Astrocyte (in vitro differentiated cells and primary cell): Measurements from ENCODE around the gene ERICH6. TPM values are rescaled to one million over a fixed set of nuclear protein-coding genes. Genes with fewer than 3 reads are reported as not detected.

Source experiments
- DNase-seq: peaks from one replicate; pipeline ENCODE4 v3.0.0-alpha.2; 2010; ENCODE audit warnings: low read depth
- FAIRE-seq: peaks from 2 replicates; lab custom pipeline; 2011; peaks lifted over from hg19 to GRCh38; lab: Jason Lieb, UNC
- H2AFZ ChIP-seq: 2 replicates; pipeline ENCODE4 v1.6.0; 2012; ENCODE audit warnings: low read depth, low read length, inconsistent platforms
- H3K27ac ChIP-seq: 2 replicates; pipeline ENCODE4 v1.5.1; 2011; ENCODE audit warnings: low read depth, low read length, inconsistent platforms
- H3K27me3 ChIP-seq: 2 replicates; pipeline ENCODE4 v1.6.0; 2011; ENCODE audit warnings: low read length, inconsistent platforms; ENCODE audit not compliant: insufficient read depth
- H3K36me3 ChIP-seq: 2 replicates; pipeline ENCODE4 v1.5.1; 2011; ENCODE audit warnings: low read length, inconsistent platforms; ENCODE audit not compliant: insufficient read depth
- H3K4me1 ChIP-seq: 2 replicates; pipeline ENCODE4 v1.5.1; 2011; ENCODE audit warnings: low read length, inconsistent platforms; ENCODE audit not compliant: insufficient read depth
- H3K4me2 ChIP-seq: 2 replicates; pipeline ENCODE4 v1.6.0; 2012; ENCODE audit warnings: low read length, inconsistent platforms
- H3K4me3 ChIP-seq: 2 replicates; pipeline ENCODE4 v1.5.1; 2011; ENCODE audit warnings: low read depth, mild to moderate bottlenecking, low read length, inconsistent platforms; ENCODE audit not compliant: insufficient read depth
- H3K79me2 ChIP-seq: 2 replicates; pipeline ENCODE4 v1.6.0; 2012; ENCODE audit warnings: mild to moderate bottlenecking, low read length, inconsistent platforms; ENCODE audit not compliant: insufficient read depth
- H3K9ac ChIP-seq: 2 replicates; pipeline ENCODE4 v1.6.0; 2012; ENCODE audit warnings: mild to moderate bottlenecking, low read length, inconsistent platforms
- H3K9me3 ChIP-seq: 2 replicates; pipeline ENCODE4 v1.5.1; 2012; ENCODE audit warnings: low read depth, mild to moderate bottlenecking, low read length, inconsistent platforms; ENCODE audit not compliant: insufficient read depth
- H4K20me1 ChIP-seq: 2 replicates; pipeline ENCODE4 v1.6.0; 2012; ENCODE audit warnings: low read length, inconsistent platforms; ENCODE audit not compliant: insufficient read depth
- H3K27ac Mint-ChIP-seq: one replicate; pipeline ENCODE4 v1.8.0; 2021; ENCODE audit warnings: mild to moderate bottlenecking, mixed read lengths; ENCODE audit not compliant: unreplicated experiment
- H3K27me3 Mint-ChIP-seq: one replicate; pipeline ENCODE4 v1.8.0; 2021; ENCODE audit warnings: low read depth, mixed read lengths; ENCODE audit not compliant: unreplicated experiment
- H3K36me3 Mint-ChIP-seq: one replicate; pipeline ENCODE4 v1.8.0; 2021; ENCODE audit warnings: low read depth, mixed read lengths; ENCODE audit not compliant: unreplicated experiment
- H3K4me1 Mint-ChIP-seq: one replicate; pipeline ENCODE4 v1.8.0; 2021; ENCODE audit warnings: low read depth, mixed read lengths; ENCODE audit not compliant: unreplicated experiment
- H3K4me3 Mint-ChIP-seq: one replicate; pipeline ENCODE4 v1.8.0; 2021; ENCODE audit warnings: mild to moderate bottlenecking, moderate library complexity, mixed read lengths; ENCODE audit not compliant: unreplicated experiment
- H3K9me3 Mint-ChIP-seq: one replicate; pipeline ENCODE4 v1.8.0; 2021; ENCODE audit warnings: mild to moderate bottlenecking, mixed read lengths; ENCODE audit not compliant: unreplicated experiment
- EZH2 ChIP-seq: IDR thresholded peaks from 2 replicates; pipeline ENCODE4 v1.6.1; 2012; ENCODE audit warnings: mild to moderate bottlenecking, low read length, inconsistent platforms; ENCODE audit not compliant: insufficient read depth
- total RNA-seq: library from RNA; stranded (reverse); gene quantifications from 2 replicates; pipeline ENCODE4 v1.2.1, GENCODE V29; 2021
- TF ChIP-seq, protein P1 (sequence below): IDR thresholded peaks from 2 replicates; pipeline ENCODE4 v1.5.1; 2011; ENCODE audit warnings: low read depth, mild to moderate bottlenecking, inconsistent platforms, low read length, moderate library complexity; ENCODE audit not compliant: insufficient read depth

Gene ERICH6
- total RNA-seq, 1 donor from 2014 or later: 0.09 TPM

- Mint-ChIP-seq H3K4me1 (peaks cover 49% of the 10 kb centered on the region), H3K27me3 (no peaks in the 10 kb centered on the region), H3K27ac (no peak overlapping the region), H3K36me3 (peaks cover 17% of the 10 kb centered on the region), H3K4me3 (no peak overlapping the region), H3K9me3 (peaks cover 5% of the 10 kb centered on the region)
- FAIRE-seq (no peak), DNase-seq (peak; percentile 41)
- H3K9ac ChIP-seq: no peak overlapping the region
- TF ChIP-seq EZH2: no peak
- TF ChIP-seq, protein P1, sequence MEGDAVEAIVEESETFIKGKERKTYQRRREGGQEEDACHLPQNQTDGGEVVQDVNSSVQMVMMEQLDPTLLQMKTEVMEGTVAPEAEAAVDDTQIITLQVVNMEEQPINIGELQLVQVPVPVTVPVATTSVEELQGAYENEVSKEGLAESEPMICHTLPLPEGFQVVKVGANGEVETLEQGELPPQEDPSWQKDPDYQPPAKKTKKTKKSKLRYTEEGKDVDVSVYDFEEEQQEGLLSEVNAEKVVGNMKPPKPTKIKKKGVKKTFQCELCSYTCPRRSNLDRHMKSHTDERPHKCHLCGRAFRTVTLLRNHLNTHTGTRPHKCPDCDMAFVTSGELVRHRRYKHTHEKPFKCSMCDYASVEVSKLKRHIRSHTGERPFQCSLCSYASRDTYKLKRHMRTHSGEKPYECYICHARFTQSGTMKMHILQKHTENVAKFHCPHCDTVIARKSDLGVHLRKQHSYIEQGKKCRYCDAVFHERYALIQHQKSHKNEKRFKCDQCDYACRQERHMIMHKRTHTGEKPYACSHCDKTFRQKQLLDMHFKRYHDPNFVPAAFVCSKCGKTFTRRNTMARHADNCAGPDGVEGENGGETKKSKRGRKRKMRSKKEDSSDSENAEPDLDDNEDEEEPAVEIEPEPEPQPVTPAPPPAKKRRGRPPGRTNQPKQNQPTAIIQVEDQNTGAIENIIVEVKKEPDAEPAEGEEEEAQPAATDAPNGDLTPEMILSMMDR: no peak
- H2AFZ ChIP-seq: no peak overlapping the region
- no peaks in the 10 kb centered on the region for H4K20me1 ChIP-seq
- H3K79me2 ChIP-seq: no peaks in the 10 kb centered on the region
- no peaks in the 10 kb centered on the region for H3K9me3 ChIP-seq
- peaks cover 6% of the 10 kb centered on the region for H3K4me1 ChIP-seq
- no peaks in the 10 kb centered on the region for H3K36me3 ChIP-seq
- H3K4me3 ChIP-seq: no peak overlapping the region
- no peak overlapping the region for H3K27ac ChIP-seq
- no peak overlapping the region for H3K4me2 ChIP-seq
- H3K27me3 ChIP-seq: no peaks in the 10 kb centered on the region
Measured at GRCh38 chr3:150733936-150734794, 30.4 kb upstream of the ERICH6 start.

DNA sequence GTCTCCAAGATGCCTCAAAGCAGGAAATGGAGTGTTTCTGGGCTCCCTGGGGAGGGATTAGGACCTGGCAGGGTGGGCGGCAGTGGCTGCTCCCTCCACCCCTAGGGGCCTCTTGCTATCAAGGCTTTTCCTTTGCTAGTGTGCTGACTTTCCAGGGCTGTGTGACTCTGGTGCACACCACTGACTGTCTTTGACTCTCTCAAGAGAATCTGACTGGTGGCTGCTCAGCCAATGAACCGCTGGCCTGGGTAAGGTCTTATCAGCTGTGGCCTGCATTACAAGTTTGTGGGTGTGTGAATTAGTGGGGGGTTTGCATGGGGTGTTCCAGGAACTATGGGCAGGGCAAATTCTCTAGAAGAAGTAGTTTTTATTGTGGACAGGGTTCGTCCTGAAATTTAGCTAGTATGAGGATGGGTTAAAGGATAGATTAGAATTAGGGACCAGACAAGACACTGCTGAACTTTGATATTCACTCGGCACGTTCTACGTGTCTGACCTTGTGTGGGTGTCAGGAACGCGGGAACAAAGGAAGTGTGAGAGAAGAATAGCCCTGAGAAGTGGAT is 29.7 kb upstream of the ERICH6 start:
- Histone ChIP-seq H3K4me1 (peaks cover 1% of the 10 kb centered on the region), H3K36me3 (no peaks in the 10 kb centered on the region), H3K27me3 (no peaks in the 10 kb centered on the region), H3K79me2 (no peaks in the 10 kb centered on the region), H3K9me3 (no peaks in the 10 kb centered on the region), H3K27ac (no peak overlapping the region), H3K4me3 (no peak overlapping the region), H4K20me1 (no peaks in the 10 kb centered on the region), H3K4me2 (no peak overlapping the region), H2AFZ (no peak overlapping the region), H3K9ac (no peak overlapping the region)
- Mint-ChIP-seq H3K27me3 (no peaks in the 10 kb centered on the region), H3K4me1 (peaks cover 42% of the 10 kb centered on the region), H3K36me3 (peaks cover 17% of the 10 kb centered on the region), H3K27ac (peak overlapping the region; percentile 75), H3K9me3 (peaks cover 5% of the 10 kb centered on the region), H3K4me3 (no peak overlapping the region)
- FAIRE-seq (no peak), DNase-seq (peak; percentile 45)
- TF ChIP-seq EZH2: no peak
- TF ChIP-seq, protein P1: no peak
